GM18870 (cell line): ENCODE measurements around the gene NEK6.

ENCODE experiments used
- ATAC-seq: cut with Tn5 transposase; IDR thresholded peaks from one replicate; pipeline ENCODE4 v1.9.1; 2021; ENCODE audit warnings: moderate library complexity; ENCODE audit not compliant: unreplicated experiment

NEK6 gene

GRCh38 chr9:124313940-124314339 lies 56.2 kb downstream of the NEK6 start:
- no peak for ATAC-seq

- ATAC-seq = no peak
These were observed 58.1 kb downstream of the NEK6 start for GRCh38 chr9:124315882-124316281.

- ATAC-seq = no peak
These were observed 62.6 kb downstream of the NEK6 start for GRCh38 chr9:124320062-124320973.

- ATAC-seq = no peak
These were observed 63.7 kb downstream of the NEK6 start for GRCh38 chr9:124321416-124321815.

GRCh38 chr9:124321935-124322334 lies 64.2 kb downstream of the NEK6 start:
- no peak for ATAC-seq

- ATAC-seq = no peak
These were observed 65.1 kb downstream of the NEK6 start for GRCh38 chr9:124322618-124323432.

- no peak for ATAC-seq
These were observed 66.2 kb downstream of the NEK6 start for GRCh38 chr9:124323904-124324303.

- ATAC-seq = no peak
These were observed 68.1 kb downstream of the NEK6 start for GRCh38 chr9:124325816-124326215.

- no peak for ATAC-seq
These were observed 68.6 kb downstream of the NEK6 start for GRCh38 chr9:124326378-124326777.

GRCh38 chr9:124327491-124327890 lies 69.7 kb downstream of the NEK6 start:
- ATAC-seq = no peak

GRCh38 chr9:124328285-124328684 lies 70.5 kb downstream of the NEK6 start:
- no peak for ATAC-seq

- ATAC-seq = no peak
These were observed 71.5 kb downstream of the NEK6 start for GRCh38 chr9:124329206-124329792.

- no peak for ATAC-seq
These were observed 72.4 kb downstream of the NEK6 start for GRCh38 chr9:124330011-124330697.

GRCh38 chr9:124331580-124331979 lies 73.8 kb downstream of the NEK6 start:
- ATAC-seq = no peak

- no peak for ATAC-seq
These were observed 74.8 kb downstream of the NEK6 start for GRCh38 chr9:124332361-124333202.

- no peak for ATAC-seq
These were observed 75.4 kb downstream of the NEK6 start for GRCh38 chr9:124333203-124333579.

- no peak for ATAC-seq
These were observed 77.0 kb downstream of the NEK6 start for GRCh38 chr9:124334568-124335319.

- ATAC-seq = no peak
These were observed 77.6 kb downstream of the NEK6 start for GRCh38 chr9:124335320-124335707.

- no peak for ATAC-seq
These were observed 79.8 kb downstream of the NEK6 start for GRCh38 chr9:124337562-124337961.
